HepG2 (cell line): ENCODE measurements around the gene DSCAM.
"Not testable (repeated sequence)": the region's sequence is repeated elsewhere in the genome, so short reads cannot be mapped to it uniquely, and the experiment has no call there.

ENCODE experiments used
- CHD2 ChIP-seq: IDR thresholded peaks from 2 replicates; pipeline ENCODE4 v1.6.1; 2011; ENCODE audit warnings: low read depth, low read length, improper control_type of control experiment
- CTCF ChIP-seq: sonication (generic); formaldehyde crosslinking; IDR thresholded peaks from 2 replicates; pipeline ENCODE4 v1.5.0; 2020; ENCODE audit warnings: mild to moderate bottlenecking, missing genetic modification reagents, moderate library complexity
- FOXM1 ChIP-seq: sonication (generic); formaldehyde crosslinking; IDR thresholded peaks from 2 replicates; pipeline ENCODE4 v1.5.0; 2020; ENCODE audit warnings: missing genetic modification reagents
- POLR2AphosphoS2 ChIP-seq: IDR thresholded peaks from 2 replicates; pipeline ENCODE4 v1.6.1; 2011; ENCODE audit warnings: low read depth, low read length, improper control_type of control experiment
- SRF ChIP-seq: IDR thresholded peaks from 2 replicates; pipeline ENCODE4 v1.6.1; 2011; ENCODE audit warnings: mild to moderate bottlenecking, low read depth, low read length, moderate library complexity
- TCF7 ChIP-seq: sonication (generic); IDR thresholded peaks from 2 replicates; pipeline ENCODE4 v1.6.1; 2016; ENCODE audit warnings: antibody characterized with exemption, low read depth
- ZNF317 ChIP-seq: sonication (generic); formaldehyde crosslinking; IDR thresholded peaks from 2 replicates; pipeline ENCODE4 v1.5.0; 2020; ENCODE audit warnings: mild to moderate bottlenecking, missing genetic modification reagents
- ZNF44 ChIP-seq: sonication (generic); formaldehyde crosslinking; IDR thresholded peaks from 2 replicates; pipeline ENCODE4 v1.5.1; 2020; ENCODE audit warnings: mild to moderate bottlenecking, missing genetic modification reagents
- TF ChIP-seq, protein P1 (sequence below), 2 experiments: IDR thresholded peaks; 2 replicates each; pipeline ENCODE4 v1.6.1; 2011 to 2012; ENCODE audit warnings: low read length in 2 of 2, borderline replicate concordance in 1 of 2, low read depth in 1 of 2, mild to moderate bottlenecking in 1 of 2, moderate library complexity in 1 of 2
- TF ChIP-seq, protein P2 (sequence below): IDR thresholded peaks from 2 replicates; pipeline ENCODE4 v1.6.1; 2012; ENCODE audit warnings: low read depth, low read length, improper control_type of control experiment

DNA sequence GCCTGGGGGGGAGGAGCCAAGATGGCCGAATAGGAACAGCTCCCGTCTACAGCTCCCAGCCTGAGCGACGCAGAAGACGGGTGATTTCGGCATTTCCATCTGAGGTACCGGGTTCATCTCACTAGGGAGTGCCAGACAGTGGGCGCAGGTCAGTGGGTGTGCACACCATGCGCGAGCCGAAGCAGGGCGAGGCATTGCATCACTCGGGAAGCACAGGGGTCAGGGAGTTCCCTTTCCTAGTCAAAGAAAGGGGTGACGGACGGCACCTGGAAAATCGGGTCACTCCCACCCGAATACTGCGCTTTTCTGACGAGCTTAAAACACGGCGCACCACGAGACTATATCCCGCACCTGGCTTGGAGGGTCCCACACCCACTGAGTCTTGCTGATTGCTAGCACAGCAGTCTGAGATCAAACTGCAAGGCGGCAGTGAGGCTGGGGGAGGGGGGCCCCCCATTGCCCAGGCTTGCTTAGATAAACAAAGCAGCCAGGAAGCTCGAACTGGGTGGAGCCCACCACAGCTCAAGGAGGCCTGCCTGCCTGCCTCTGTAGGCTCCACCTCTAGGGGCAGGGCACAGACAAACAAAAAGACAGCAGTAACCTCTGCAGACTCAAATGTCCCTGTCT is 813.7 kb downstream of the DSCAM start:
- TF ChIP-seq, protein P1, sequence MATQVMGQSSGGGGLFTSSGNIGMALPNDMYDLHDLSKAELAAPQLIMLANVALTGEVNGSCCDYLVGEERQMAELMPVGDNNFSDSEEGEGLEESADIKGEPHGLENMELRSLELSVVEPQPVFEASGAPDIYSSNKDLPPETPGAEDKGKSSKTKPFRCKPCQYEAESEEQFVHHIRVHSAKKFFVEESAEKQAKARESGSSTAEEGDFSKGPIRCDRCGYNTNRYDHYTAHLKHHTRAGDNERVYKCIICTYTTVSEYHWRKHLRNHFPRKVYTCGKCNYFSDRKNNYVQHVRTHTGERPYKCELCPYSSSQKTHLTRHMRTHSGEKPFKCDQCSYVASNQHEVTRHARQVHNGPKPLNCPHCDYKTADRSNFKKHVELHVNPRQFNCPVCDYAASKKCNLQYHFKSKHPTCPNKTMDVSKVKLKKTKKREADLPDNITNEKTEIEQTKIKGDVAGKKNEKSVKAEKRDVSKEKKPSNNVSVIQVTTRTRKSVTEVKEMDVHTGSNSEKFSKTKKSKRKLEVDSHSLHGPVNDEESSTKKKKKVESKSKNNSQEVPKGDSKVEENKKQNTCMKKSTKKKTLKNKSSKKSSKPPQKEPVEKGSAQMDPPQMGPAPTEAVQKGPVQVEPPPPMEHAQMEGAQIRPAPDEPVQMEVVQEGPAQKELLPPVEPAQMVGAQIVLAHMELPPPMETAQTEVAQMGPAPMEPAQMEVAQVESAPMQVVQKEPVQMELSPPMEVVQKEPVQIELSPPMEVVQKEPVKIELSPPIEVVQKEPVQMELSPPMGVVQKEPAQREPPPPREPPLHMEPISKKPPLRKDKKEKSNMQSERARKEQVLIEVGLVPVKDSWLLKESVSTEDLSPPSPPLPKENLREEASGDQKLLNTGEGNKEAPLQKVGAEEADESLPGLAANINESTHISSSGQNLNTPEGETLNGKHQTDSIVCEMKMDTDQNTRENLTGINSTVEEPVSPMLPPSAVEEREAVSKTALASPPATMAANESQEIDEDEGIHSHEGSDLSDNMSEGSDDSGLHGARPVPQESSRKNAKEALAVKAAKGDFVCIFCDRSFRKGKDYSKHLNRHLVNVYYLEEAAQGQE (IDR thresholded peaks at IDR 0.05; ENCODE audit: borderline replicate concordance in 1 of 2, low read depth in 1 of 2, low read length in 2 of 2), result not testable (repeated sequence)
- TF ChIP-seq CTCF (CRISPR knock-in tag); POLR2AphosphoS2; CHD2; FOXM1 (CRISPR knock-in tag); ZNF44 (CRISPR knock-in tag); TCF7; SRF; ZNF317 (CRISPR knock-in tag): not testable (repeated sequence)
- TF ChIP-seq, protein P2, sequence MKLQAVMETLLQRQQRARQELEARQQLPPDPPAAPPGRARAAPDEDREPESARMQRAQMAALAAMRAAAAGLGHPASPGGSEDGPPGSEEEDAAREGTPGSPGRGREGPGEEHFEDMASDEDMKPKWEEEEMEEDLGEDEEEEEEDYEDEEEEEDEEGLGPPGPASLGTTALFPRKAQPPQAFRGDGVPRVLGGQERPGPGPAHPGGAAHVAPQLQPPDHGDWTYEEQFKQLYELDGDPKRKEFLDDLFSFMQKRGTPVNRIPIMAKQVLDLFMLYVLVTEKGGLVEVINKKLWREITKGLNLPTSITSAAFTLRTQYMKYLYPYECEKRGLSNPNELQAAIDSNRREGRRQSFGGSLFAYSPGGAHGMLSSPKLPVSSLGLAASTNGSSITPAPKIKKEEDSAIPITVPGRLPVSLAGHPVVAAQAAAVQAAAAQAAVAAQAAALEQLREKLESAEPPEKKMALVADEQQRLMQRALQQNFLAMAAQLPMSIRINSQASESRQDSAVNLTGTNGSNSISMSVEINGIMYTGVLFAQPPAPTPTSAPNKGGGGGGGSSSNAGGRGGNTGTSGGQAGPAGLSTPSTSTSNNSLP, result not testable (repeated sequence)
